GM19324 (cell line): ENCODE measurements around the gene CD2.

ENCODE experiments used
- ATAC-seq: cut with Tn5 transposase; IDR thresholded peaks from one replicate; pipeline ENCODE4 v1.9.1; 2021; ENCODE audit warnings: mild to moderate bottlenecking, moderate library complexity; ENCODE audit not compliant: unreplicated experiment, low FRiP score

Gene CD2

DNA sequence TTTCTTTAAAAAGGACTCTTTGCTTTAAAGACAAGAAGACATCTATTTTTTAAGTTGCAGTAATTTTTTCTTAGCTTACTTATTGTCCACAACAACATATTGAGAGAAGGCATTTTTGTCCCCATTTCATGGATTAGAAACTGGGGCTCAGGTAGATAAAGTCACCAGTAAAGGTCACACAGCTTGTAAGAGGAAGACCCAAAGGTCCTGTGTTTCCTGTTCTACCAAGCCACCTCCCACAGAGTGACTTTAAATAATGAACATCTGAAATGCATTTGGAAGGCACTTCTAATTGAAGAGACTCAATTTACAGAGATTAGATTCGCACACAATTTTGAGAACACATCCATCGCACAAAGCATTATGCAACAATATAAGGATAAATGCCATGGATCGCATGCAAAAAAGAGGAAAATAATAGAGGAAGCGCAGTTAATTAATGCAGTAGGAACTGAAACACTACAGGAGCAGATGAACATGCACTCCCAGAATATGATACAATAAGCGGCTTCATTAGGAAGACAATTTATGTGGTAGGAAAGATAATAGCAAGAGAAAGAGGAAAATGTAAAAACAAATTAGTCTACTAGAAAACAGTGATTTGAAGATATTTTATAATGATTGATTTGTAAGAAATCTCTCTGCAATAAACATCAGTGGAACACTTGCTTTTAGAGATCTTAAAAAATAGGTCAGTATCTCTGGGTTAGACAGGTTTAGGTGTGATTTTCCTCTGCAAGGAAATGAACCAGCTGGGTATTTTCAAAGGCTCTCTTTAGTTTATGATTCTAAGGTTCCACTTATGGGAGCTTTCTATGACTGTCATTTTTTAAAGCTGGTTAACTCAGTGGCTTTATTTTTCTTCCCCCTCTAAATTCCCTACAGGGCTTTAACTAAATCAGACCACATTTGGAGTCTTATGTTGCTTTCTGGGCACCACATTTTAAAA lies 27.1 kb upstream of the CD2 start:
- no peak for ATAC-seq

DNA sequence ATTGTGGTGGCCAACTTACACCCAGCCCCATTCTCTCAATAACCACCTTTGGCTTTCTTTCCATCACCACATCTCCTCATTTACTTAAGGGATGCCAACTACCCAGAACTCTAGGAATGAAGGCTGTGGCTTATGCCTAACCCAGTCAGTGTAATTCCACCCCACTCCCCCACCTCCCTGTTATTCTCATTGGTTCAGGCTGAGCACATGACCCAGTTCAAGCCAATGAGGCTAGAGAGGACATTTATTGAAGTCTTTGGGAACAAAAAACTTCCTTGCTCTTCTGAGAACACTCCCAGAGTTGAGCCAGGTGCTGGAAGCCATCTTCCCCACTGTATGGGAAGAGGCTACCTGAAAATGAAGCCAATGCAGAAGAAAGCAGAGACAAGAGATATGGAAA lies 22.8 kb upstream of the CD2 start:
- ATAC-seq = no peak

DNA sequence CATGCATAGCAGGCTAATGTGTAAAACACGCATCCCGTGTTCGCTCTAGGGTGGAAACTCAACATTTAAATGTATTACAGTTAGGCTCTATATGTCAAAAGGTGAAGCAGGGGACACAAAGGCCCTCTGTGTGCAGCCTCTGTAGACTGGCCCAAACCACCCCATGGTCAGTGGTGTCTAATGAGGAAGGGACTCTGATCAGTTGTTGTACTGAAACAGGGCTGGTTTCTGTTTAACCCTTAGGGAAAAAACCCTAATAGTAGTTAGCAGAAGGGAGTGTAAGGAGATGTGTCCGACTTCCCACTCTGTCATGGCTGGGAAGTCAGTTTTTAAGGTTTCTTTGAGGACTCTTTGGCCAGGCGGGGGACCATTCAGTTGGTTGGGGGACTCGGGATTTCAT lies 21.5 kb upstream of the CD2 start:
- ATAC-seq = no peak

DNA sequence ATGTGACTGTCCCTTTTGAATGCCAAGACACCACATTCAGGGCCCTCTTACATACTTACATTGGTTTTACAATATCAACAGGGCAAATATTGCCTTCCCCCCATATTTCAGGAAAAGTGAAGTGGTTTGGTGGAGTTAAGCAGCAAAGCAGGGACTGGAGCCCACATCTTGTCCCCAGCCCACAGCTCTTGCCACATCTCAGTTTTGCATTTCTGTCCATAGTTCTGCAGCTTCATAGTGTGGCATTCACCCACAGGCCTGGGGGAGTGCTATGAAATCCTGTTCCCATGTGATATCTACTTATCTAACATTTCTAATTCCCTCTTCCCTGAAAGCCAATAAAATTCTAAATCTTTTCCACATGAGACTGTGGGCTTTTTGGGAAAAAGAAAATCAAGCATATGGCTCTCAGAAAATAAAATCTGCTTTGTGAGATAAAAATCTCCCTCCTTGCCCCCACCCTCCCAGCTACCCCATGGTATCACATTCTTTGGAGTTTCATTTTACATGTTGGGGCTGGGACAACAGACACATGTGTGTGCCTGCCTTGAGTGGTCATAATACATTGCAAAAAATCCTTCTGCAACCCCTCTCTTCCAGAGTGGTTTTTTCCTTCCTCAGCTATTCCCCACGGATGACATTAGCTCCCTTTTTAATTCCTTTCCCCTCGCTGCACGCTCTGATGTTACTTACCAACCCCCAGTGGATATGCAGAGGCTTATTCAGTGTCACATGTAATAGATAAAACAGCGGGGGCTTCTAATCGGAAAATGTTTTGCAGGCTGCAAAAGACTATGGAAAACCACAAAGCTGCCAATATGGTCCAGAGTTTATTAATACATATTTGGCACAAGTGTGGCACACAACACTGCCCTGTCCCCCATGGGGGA lies 20.5 kb upstream of the CD2 start:
- no peak for ATAC-seq

DNA sequence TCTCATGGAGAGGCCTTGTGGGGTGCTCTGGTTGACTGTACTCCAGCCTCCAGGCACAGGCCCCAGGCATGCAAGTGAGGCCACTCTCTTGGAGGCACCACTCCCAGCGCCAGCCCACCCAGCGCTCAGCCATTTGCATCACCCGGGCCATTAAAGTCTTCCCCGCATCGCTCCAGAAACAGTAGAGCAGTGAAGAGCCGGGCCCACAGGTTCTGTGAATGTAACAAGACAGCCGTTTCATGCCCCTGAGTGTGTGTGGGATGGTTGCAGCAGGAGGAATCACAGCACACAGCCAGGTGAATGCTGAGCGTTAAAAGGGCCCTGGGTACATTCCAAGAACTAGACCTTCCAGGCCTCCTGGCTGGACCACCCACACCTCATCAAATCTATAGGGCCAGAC lies 19.0 kb upstream of the CD2 start:
- ATAC-seq = no peak

DNA sequence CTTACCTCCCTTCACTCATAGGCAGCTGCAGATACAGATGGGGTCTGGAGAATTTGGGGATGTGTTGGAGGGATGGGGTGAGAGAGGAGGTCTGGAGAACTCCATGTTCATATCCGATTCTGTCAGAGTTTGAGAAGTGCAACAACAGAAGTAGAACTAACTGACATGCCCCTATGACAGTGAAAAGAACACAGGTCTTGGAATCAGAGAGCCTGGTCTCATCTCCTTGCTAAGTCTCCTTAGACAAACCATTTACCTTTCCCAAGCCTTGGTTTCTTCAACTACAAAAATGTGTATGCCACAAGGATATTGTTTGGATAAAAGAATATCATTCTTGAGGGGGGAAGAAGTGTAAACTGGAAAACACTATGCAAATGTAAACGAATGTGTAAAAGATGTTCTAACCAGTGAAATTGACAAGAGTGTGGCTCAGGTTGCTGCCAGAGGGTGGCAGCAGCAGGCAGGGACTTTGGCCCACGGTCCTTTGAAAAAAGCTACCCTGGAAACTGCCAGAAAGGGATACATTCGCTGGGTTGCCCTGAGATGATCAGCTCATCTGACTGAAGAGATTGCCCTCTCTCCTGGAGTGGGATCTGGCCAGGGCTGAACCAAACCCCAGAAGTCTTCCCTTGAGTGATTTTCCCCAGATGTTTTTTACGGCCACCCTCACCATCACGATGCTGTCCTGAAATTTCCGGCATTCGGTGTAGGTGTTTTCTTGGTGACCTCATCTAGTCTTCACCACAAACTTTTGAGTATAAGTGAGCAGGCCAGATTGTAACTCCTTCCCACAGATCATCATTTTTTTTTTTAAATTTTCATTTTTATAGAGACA lies 17.0 kb upstream of the CD2 start:
- ATAC-seq = no peak

DNA sequence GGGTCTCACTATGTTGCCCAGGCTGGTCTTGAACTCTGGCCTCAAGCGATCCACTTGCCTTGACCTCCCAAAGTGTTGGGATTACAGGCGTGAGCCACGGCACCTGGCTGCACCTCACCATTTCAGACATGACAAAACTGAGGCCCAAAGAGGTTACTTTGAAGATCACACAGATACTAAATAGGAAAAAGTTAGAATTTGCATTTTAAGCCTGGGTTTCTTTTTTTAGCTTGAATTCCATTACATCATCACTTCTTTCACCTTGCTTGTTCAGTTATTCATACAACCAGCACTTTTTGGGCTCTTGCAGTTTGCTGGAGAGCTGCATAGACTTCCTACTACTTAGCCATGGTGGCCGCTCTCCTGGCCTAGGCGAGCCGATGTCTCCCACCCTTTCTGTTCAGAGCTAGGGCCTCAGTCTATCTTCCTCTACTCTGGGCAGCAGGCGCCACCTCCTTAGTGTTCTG lies 16.3 kb upstream of the CD2 start:
- no peak for ATAC-seq

DNA sequence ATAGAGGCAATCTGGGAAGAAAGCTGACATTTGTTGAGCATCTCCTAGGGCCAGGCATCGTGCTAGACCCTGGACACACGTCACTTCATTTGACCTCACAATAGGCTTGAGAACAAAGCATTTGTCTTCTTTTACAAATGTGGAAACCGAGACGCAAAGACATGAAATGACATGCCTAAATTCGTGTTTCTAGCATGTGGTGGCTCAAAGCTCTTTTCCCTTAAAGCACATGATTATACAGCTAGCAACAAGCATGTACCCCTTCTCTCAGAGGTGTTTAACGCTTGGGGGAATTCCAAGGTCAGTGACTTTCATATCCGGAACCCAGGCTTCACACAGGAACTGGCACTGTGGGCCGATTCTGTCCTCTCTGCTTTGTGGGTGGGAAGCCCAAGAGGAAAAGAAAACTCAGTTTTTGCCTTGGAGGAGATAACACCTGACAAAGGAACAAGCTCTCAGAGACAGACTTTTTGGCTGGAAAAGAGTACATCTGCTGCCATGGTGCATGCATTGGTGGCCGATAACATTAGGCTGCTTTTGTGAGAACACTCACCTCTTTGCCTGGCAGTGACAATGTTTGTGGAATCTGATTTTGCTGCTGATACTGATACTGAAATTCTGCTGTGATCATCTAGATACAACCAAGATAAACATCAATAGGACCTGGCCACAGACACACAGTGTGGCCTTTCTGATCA lies 15.4 kb upstream of the CD2 start:
- peak; percentile 45 for ATAC-seq

- ATAC-seq = no peak
These were observed 14.7 kb upstream of the CD2 start for GRCh38 chr1:116739371-116740012.

GRCh38 chr1:116740296-116740695 lies 13.9 kb upstream of the CD2 start:
- no peak for ATAC-seq

DNA sequence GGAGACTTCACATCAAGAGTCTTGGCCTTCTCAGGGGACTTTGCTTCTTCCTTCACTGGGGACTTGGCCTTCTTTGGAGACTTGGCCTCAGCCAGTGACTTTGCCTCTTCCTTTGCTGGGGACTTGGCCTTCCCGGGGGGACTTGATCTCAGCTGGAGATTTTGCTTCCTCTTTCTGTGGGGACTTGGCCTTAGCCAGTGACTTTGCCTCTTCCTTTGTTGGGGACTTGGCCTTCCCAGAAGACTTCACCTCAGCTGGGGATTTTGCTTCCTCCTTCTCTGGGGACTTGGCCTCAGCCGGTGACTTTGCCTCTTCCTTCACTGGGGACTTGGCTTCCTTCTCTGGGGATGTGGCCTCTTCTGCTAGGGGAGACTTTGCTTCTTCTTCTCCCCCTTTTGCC lies 13.5 kb upstream of the CD2 start:
- ATAC-seq = no peak

- ATAC-seq = no peak
These were observed 12.2 kb upstream of the CD2 start for GRCh38 chr1:116741836-116742565.

GRCh38 chr1:116743535-116743934 lies 10.7 kb upstream of the CD2 start:
- no peak for ATAC-seq

DNA sequence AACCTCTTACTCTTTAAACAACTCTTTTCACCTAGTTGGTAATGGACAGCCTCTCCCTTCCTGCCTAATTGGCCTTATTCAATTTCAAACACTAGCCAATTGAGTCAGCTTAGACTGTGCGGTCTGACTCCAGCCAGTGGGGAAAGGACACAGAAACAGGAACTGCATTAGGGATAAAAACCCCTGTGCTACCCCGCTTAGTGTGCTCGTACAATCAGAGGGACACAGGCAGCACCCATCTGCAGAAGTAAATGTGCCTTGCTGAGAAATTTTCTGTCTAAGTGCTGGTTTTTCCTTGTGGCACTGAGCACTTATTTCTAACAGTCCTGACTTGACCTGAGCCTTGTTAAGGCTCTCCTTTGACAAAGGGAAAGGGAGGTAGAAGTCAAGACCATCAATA lies 6.0 kb upstream of the CD2 start:
- no peak for ATAC-seq

DNA sequence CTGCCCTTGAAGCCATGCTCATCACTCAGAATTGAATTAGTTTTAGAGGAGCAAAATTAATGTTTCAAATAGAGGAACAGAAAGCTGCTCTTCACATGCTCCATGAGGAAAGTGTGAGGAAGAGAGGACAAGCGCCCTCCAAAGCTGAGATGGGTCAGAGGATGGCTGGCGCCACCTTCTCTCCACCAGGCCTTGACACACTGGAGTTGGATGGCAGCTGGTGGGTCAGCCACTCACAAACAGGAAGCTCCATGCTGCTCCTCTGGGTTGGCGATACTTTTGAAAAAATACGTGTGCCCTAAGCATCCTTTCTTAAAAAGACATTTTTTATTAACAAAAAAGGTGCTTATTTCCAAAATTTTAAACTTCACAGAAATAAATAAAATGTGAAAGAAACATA lies 3.1 kb upstream of the CD2 start:
- no peak for ATAC-seq

DNA sequence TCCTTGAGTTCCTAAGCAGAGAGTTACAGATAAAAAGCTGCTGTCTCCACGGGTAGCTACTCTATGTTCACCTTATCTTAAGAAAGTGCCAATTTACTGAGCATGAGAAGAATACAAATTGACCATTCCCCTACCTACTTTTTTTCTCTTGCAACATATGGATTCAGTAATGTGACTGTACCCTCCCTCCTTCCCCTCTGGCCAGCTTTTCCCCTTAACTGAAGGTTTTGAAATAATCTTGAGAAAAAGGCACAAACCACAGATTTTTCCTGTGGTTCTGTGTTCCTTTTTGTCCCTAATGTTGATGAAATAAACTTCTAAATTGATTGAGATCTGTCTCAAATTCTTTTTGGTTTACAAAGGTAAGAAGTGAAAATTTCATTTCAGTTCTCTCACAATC lies 2.6 kb upstream of the CD2 start:
- no peak for ATAC-seq

DNA sequence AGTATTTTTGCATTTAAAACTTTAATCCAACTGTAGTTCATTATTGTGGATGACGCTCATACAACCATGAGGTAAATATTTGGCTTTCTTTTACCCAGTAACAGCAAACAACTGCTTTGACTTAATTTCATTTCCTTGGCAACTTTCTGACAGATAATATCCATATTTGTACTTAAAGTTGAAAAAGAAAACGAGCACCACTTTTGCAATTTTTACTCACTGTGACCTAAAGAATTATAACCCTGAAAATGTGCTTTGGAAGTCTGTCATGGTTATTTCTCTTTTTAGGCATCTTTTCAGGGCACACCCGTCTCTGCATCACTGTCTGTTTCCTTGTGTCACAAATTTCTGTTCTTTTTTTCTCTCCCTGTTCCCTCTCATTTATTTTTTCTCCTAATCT lies 918 bp upstream of the CD2 start:
- ATAC-seq = no peak

DNA sequence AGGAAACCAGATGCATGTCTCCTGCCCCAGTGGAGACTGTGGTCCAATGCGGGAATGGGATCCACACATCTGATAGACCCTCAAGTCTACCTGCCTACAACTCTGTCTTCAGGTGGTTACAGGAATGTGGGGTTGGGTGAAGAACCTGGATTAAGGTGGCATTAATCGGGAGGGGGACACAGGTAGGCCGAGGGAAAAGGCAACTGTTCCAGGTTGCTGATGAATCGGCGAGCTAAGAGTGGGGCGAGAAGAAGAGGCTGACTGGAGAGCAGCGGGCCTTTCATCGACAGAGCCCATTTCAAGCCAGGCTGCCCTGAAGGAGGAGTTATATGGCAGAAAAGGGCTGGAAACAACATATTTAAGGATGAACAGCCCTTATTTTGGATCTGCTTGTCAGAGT lies 836 bp downstream of the CD2 start:
- no peak for ATAC-seq

DNA sequence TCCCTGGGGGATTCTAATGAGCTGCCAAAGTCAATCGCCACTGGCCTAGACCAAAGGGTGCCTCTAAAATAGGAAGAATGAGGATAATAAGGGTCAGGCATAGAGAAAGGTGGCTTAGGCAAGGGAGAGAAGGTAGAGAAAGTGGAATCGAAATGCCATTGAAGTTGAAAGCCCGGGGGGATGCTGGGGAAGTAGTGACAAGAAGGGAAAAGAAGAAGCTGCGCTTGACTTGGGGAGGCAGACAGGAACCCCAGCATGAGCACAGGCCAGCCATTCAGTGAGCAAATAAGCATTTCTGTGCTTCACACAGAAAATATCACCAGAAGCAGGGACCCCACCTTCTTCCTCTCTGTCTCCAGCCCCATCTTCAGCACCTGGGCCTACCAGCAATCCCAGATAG lies 1.5 kb downstream of the CD2 start:
- no peak for ATAC-seq
